ENCODE data around the gene EFNA5.
A peak's percentile ranks its signal among the peaks of the same experiment; 100 is the strongest.

The EFNA5 gene

GRCh38 chr5:107428303-107428813 lies 242.4 kb downstream of the EFNA5 start:
- Histone ChIP-seq H3K27ac (no peak overlapping the region), H3K4me3 (no peak overlapping the region)

GRCh38 chr5:107426872-107427271 lies 243.9 kb downstream of the EFNA5 start:
- H3K27ac ChIP-seq: no peak overlapping the region
- no peak overlapping the region for H3K4me3 ChIP-seq

- H3K4me3 ChIP-seq: no peak overlapping the region
These were observed 244.5 kb downstream of the EFNA5 start for GRCh38 chr5:107426209-107426608.

GRCh38 chr5:107425541-107426031 lies 245.2 kb downstream of the EFNA5 start:
- H3K4me3 ChIP-seq: no peak overlapping the region
- peak overlapping the region in 4 of 21 experiments; percentile 7 to 40 (median 26) for H3K27ac ChIP-seq

More at GRCh38 chr5:107426209-107426608, 244.5 kb downstream of the EFNA5 start:
- no peak overlapping the region for H3K27ac ChIP-seq

GRCh38 chr5:107424491-107424890 lies 246.2 kb downstream of the EFNA5 start:
- H3K4me3 ChIP-seq: no peak overlapping the region

GRCh38 chr5:107422494-107422893 lies 248.2 kb downstream of the EFNA5 start:
- H3K4me3 ChIP-seq: no peak overlapping the region
- no peak overlapping the region for H3K27ac ChIP-seq

More at GRCh38 chr5:107424491-107424890, 246.2 kb downstream of the EFNA5 start:
- H3K27ac ChIP-seq: peak overlapping the region in 3 of 21 experiments; percentile 2 to 6 (median 4)

- no peak overlapping the region for H3K27ac ChIP-seq
- H3K4me3 ChIP-seq: no peak overlapping the region
These were observed 251.2 kb downstream of the EFNA5 start for GRCh38 chr5:107419498-107419897.

- Histone ChIP-seq H3K27ac (no peak overlapping the region), H3K4me3 (no peak overlapping the region)
These were observed 251.8 kb downstream of the EFNA5 start for GRCh38 chr5:107418902-107419301.

GRCh38 chr5:107418071-107418470 lies 252.7 kb downstream of the EFNA5 start:
- H3K4me3 ChIP-seq: no peak overlapping the region
- no peak overlapping the region for H3K27ac ChIP-seq

- H3K27ac ChIP-seq: no peak overlapping the region
- H3K4me3 ChIP-seq: no peak overlapping the region
These were observed 255.0 kb downstream of the EFNA5 start for GRCh38 chr5:107415762-107416161.

GRCh38 chr5:107414802-107415201 lies 255.9 kb downstream of the EFNA5 start:
- H3K27ac ChIP-seq: no peak overlapping the region
- no peak overlapping the region for H3K4me3 ChIP-seq

- H3K27ac ChIP-seq: no peak overlapping the region
These were observed 257.0 kb downstream of the EFNA5 start for GRCh38 chr5:107413754-107414153.

GRCh38 chr5:107408564-107408963 lies 262.2 kb downstream of the EFNA5 start:
- no peak overlapping the region for H3K4me3 ChIP-seq

More at GRCh38 chr5:107413754-107414153, 257.0 kb downstream of the EFNA5 start:
- H3K4me3 ChIP-seq: no peak overlapping the region

GRCh38 chr5:107407713-107408298 lies 262.9 kb downstream of the EFNA5 start:
- no peak overlapping the region for H3K4me3 ChIP-seq
- H3K27ac ChIP-seq: no peak overlapping the region

More at GRCh38 chr5:107408564-107408963, 262.2 kb downstream of the EFNA5 start:
- no peak overlapping the region for H3K27ac ChIP-seq

GRCh38 chr5:107404595-107405374 lies 266.0 kb downstream of the EFNA5 start:
- peak overlapping the region in 7 of 21 experiments; percentile 16 to 61 (median 52) for H3K27ac ChIP-seq
- H3K4me3 ChIP-seq: no peak overlapping the region

GRCh38 chr5:107403228-107403953 lies 267.3 kb downstream of the EFNA5 start:
- Histone ChIP-seq H3K4me3 (no peak overlapping the region), H3K27ac (peak overlapping the region in 4 of 21 experiments; percentile 1 to 29 (median 14))

GRCh38 chr5:107402434-107403227 lies 268.1 kb downstream of the EFNA5 start:
- no peak overlapping the region for H3K4me3 ChIP-seq
- H3K27ac ChIP-seq: peak overlapping the region in 4 of 21 experiments; percentile 1 to 29 (median 16)

- no peak overlapping the region for H3K4me3 ChIP-seq
- peak overlapping the region in 1 of 21 experiments; percentile 11 for H3K27ac ChIP-seq
These were observed 269.1 kb downstream of the EFNA5 start for GRCh38 chr5:107401470-107402122.

GRCh38 chr5:107400328-107400727 lies 270.4 kb downstream of the EFNA5 start:
- H3K27ac ChIP-seq: no peak overlapping the region
- no peak overlapping the region for H3K4me3 ChIP-seq

Data from skin epidermis (tissue), 12 donors.